ENCODE results near the gene DMPK.
A peak's percentile ranks its signal among the peaks of the same experiment; 100 is the strongest.
"Not testable (repeated sequence)": the region's sequence is repeated elsewhere in the genome, so short reads cannot be mapped to it uniquely, and the experiment has no call there.

DMPK gene

GRCh38 chr19:45751483-45751882 lies 30.8 kb downstream of the DMPK start:
- not testable (repeated sequence) for DNase-seq (ENCODE audit: low read depth in 2 of 2, low spot score in 1 of 2)

- no peak for DNase-seq (ENCODE audit: low read depth in 2 of 2, low spot score in 1 of 2)
These were observed 34.8 kb downstream of the DMPK start for GRCh38 chr19:45747513-45747912.

- DNase-seq (ENCODE audit: low read depth in 2 of 2, low spot score in 1 of 2): no peak
These were observed 35.4 kb downstream of the DMPK start for GRCh38 chr19:45746866-45747265.

GRCh38 chr19:45745606-45746005 lies 36.7 kb downstream of the DMPK start:
- no peak for DNase-seq (ENCODE audit: low read depth in 2 of 2, low spot score in 1 of 2)

GRCh38 chr19:45742969-45743368 lies 39.3 kb downstream of the DMPK start:
- no peak for DNase-seq (ENCODE audit: low read depth in 2 of 2, low spot score in 1 of 2)

- DNase-seq (ENCODE audit: low read depth in 2 of 2, low spot score in 1 of 2): no peak
These were observed 42.5 kb downstream of the DMPK start for GRCh38 chr19:45739498-45740439.

- no peak for DNase-seq (ENCODE audit: low read depth in 2 of 2, low spot score in 1 of 2)
These were observed 49.0 kb downstream of the DMPK start, which contains the start of gene MEIOSIN for GRCh38 chr19:45733160-45733810. MEIOSIN (plus strand) TSS chr19:45733439; CDS start chr19:45735377, 1,938 bp downstream.

- peak; percentile 84 to 85 for DNase-seq (ENCODE audit: low read depth in 2 of 2, low spot score in 1 of 2)
These were observed 51.7 kb downstream of the DMPK start, which contains the start of gene FBXO46 for GRCh38 chr19:45730368-45731288. FBXO46 (minus strand) TSS chr19:45730896; CDS start chr19:45713495, 17,401 bp downstream.

GRCh38 chr19:45729800-45730290 lies 52.4 kb downstream of the DMPK start:
- no peak for DNase-seq (ENCODE audit: low read depth in 2 of 2, low spot score in 1 of 2)

GRCh38 chr19:45728683-45729082 lies 53.6 kb downstream of the DMPK start:
- DNase-seq (ENCODE audit: low read depth in 2 of 2, low spot score in 1 of 2): not testable (repeated sequence)

- not testable (repeated sequence) for DNase-seq (ENCODE audit: low read depth in 2 of 2, low spot score in 1 of 2)
These were observed 62.2 kb downstream of the DMPK start for GRCh38 chr19:45720065-45720464.
